Gastrocnemius medialis (tissue), 4 donors: ENCODE data around the gene DTNBP1. TPM values are rescaled to one million over a fixed set of nuclear protein-coding genes. Genes with fewer than 3 reads are reported as not detected.

Source experiments
- ATAC-seq, 2 donors: fragments of 150-250 bp; one replicate each; pipeline ENCODE4 v1.9.1; 2016
- DNase-seq, 2 donors: peaks; one replicate each; pipeline ENCODE4 v3.0.0-alpha.2; 2019
- H3K27ac ChIP-seq, 4 donors: fragments of 200-600 bp; sonication (generic); 1 replicate in 1 of 4; 2 replicates in 3 of 4; pipeline ENCODE4 v1.5.1; 2016 to 2018; ENCODE audit warnings: mild to moderate bottlenecking in 2 of 4, moderate library complexity in 1 of 4
- H3K27me3 ChIP-seq, 3 donors: fragments of 200-600 bp; sonication (generic) in 2 of 3; 1 replicate in 1 of 3; 2 replicates in 2 of 3; pipeline versions ENCODE4 v1.5.1 to v1.6.0; 2016 to 2019; ENCODE audit warnings: mild to moderate bottlenecking in 1 of 3, moderate library complexity in 1 of 3
- H3K36me3 ChIP-seq, 2 donors: fragments of 200-600 bp; sonication (generic) in 1 of 2; one replicate each; pipeline ENCODE4 v1.5.1; 2017 to 2018
- H3K4me1 ChIP-seq, 2 donors: fragments of 200-600 bp; sonication (generic) in 1 of 2; one replicate each; pipeline ENCODE4 v1.5.1; 2016 to 2017; ENCODE audit warnings: mild to moderate bottlenecking in 2 of 2
- H3K4me3 ChIP-seq, 4 donors: fragments of 200-600 bp; sonication (generic) in 3 of 4; 1 replicate in 1 of 4; 2 replicates in 3 of 4; pipeline ENCODE4 v1.5.1; 2016 to 2019; ENCODE audit warnings: mild to moderate bottlenecking in 2 of 4
- H3K9me3 ChIP-seq, 3 donors: fragments of 200-600 bp; sonication (generic) in 2 of 3; 1 replicate in 1 of 3; 2 replicates in 2 of 3; pipeline ENCODE4 v1.5.1; 2016 to 2019
- POLR2A ChIP-seq, 2 donors: fragments of 450-650 bp; IDR thresholded peaks; one replicate each; pipeline ENCODE4 v1.6.1; 2017; ENCODE audit warnings: antibody characterized with exemption in 2 of 2, mild to moderate bottlenecking in 2 of 2, moderate library complexity in 2 of 2
- in situ Hi-C, 4 donors: fragments of 200-750 bp; cut with MboI; loops; one replicate each; pipeline versions ENCODE4 v1.15.0 to v1.8.0; 2017; ENCODE audit warnings: low sequenced_read_pairs in 4 of 4
- intact Hi-C: fragments of 100-400 bp; cut with DNase I; formaldehyde crosslinking; loops from one replicate; pipeline ENCODE4 v1.15.1; 2023; ENCODE audit warnings: low total_unique reads
- total RNA-seq, 4 donors: library from RNA; depleted of rRNA; stranded (reverse); fragments of >200 nt; gene quantifications; one replicate each; pipeline versions ENCODE4 v1.1.0 to v1.2.3, GENCODE V29; 2016
- TF ChIP-seq, protein P1 (sequence below), 5 experiments: fragments of 450-650 bp in 3 of 5; fragments of 200-600 bp in 2 of 5; sonication (generic) in 2 of 5; IDR thresholded peaks in 4 of 5; conservative IDR thresholded peaks in 1 of 5; 1 replicate in 4 of 5; 2 replicates in 1 of 5; pipeline ENCODE4 v1.5.1; 2016 to 2019; ENCODE audit warnings: antibody characterized with exemption in 5 of 5, mild to moderate bottlenecking in 3 of 5, moderate library complexity in 3 of 5

Gene DTNBP1
- total RNA-seq, 4 donors from 2014 or later, result 5.2 to 33.5 (median 12.5) TPM

DNA sequence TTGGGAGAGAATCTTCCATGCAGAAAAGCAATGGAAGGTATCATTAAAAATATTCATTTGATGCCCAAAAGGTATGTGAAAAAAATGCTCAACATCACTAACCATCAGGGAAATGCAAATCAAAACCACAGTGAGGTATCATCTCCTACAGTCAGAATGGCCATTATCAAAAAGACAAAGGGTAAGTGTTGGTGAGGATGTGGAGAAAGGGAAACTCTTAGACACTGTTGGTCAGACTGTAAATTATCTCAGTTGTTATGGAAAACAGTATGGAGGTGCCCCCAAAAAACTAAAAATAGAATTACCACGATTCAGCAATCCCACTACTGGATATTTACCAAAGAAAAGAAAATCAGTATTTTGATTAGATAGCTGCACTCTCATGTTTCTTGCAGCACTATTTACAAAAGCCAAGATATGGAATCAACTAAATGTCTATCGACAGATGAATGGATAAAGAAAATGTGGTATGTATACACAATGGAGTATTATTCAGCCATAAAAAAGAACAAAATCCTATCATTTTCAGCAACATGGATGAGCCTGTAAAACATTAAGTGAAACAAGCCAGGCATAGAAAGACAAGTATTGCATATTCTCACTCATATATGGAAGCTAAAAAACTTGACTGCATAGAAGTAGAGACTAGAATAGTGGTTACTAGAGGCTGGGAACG is 84.0 kb downstream of the DTNBP1 start:
- Histone ChIP-seq H3K27me3 (no peaks in the 10 kb centered on the region), H3K4me1 (peaks cover 0 to 3% of the 10 kb centered on the region in 2 donors), H3K4me3 (no peak overlapping the region), H3K27ac (no peak overlapping the region), H3K9me3 (no peaks in the 10 kb centered on the region), H3K36me3 (no peaks in the 10 kb centered on the region)
- no peak for ATAC-seq
- intact Hi-C loops, result no loop called here
- no peak for TF ChIP-seq POLR2A (IDR thresholded peaks at IDR 0.05)
- TF ChIP-seq, protein P1, sequence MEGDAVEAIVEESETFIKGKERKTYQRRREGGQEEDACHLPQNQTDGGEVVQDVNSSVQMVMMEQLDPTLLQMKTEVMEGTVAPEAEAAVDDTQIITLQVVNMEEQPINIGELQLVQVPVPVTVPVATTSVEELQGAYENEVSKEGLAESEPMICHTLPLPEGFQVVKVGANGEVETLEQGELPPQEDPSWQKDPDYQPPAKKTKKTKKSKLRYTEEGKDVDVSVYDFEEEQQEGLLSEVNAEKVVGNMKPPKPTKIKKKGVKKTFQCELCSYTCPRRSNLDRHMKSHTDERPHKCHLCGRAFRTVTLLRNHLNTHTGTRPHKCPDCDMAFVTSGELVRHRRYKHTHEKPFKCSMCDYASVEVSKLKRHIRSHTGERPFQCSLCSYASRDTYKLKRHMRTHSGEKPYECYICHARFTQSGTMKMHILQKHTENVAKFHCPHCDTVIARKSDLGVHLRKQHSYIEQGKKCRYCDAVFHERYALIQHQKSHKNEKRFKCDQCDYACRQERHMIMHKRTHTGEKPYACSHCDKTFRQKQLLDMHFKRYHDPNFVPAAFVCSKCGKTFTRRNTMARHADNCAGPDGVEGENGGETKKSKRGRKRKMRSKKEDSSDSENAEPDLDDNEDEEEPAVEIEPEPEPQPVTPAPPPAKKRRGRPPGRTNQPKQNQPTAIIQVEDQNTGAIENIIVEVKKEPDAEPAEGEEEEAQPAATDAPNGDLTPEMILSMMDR (IDR thresholded peaks at IDR 0.05 in 4 of 5, conservative IDR thresholded peaks at IDR 0.05 in 1 of 5), result no peak
- in situ Hi-C loops, result no loop called here
- no peak for DNase-seq

DNA sequence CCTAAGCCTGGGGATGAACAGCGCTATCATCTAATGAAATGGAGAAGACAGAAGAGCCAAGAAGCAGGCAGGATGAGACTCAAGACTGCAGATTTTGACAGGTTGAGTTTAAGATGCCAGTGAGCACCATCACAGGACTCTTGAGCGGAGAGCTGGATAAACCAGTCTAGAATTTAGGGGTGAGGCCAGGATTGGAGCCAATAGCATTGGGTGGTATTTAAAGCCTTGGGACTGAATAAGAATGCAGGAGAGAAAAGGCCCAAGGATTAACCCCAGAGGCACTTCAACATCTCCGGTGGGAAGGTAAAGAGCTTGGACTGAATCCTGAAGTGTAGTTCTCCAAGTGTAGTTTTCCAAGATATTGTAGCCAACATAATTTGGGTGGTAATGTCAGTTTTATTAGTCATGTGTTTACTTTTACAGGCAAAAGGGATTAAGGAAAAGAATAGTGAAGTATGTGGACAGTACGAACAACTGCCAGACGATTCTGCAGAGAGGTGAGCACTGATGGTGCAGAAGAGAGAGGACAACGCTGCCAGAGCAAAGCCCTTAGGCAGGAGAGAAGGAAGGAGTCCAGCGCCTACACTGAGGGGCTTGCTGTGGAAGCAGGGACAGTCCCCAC is 85.2 kb downstream of the DTNBP1 start:
- ATAC-seq (no peak), DNase-seq (no peak)
- no peaks in the 10 kb centered on the region for H3K36me3 ChIP-seq
- TF ChIP-seq, protein P1 (IDR thresholded peaks at IDR 0.05 in 4 of 5, conservative IDR thresholded peaks at IDR 0.05 in 1 of 5), result no peak
- TF ChIP-seq POLR2A (IDR thresholded peaks at IDR 0.05), result no peak
- no peak overlapping the region for H3K27ac ChIP-seq
- in situ Hi-C loops, result no loop called here
- no peak overlapping the region for H3K4me3 ChIP-seq
- intact Hi-C loops, result no loop called here
- no peaks in the 10 kb centered on the region for H3K9me3 ChIP-seq
- no peaks in the 10 kb centered on the region for H3K27me3 ChIP-seq
- H3K4me1 ChIP-seq, result peaks cover 0 to under 1% of the 10 kb centered on the region in 2 donors

DNA sequence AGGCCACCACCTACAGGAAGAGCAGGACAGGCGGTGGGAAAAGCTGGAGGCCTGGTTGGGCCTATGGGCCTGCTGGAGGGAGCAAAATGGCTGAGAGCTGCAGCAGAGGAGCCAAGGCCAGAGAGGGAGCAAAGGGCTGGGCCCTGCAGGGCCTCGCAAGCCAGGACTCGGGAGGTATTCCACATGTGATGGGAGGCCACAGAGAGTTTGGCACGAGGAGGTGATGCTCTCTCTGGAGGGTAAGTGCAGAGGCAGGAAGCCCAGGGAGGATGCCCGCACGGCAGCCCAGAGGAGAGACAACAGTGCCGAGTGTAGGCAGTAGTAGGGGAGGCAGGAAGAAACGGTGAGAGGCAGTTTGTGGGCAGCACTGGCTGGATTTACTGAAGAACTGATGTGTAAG is 85.7 kb downstream of the DTNBP1 start:
- Histone ChIP-seq H3K27me3 (no peaks in the 10 kb centered on the region), H3K4me1 (no peaks in the 10 kb centered on the region), H3K4me3 (no peak overlapping the region), H3K36me3 (no peaks in the 10 kb centered on the region), H3K27ac (no peak overlapping the region), H3K9me3 (no peaks in the 10 kb centered on the region)
- no peak for TF ChIP-seq POLR2A (IDR thresholded peaks at IDR 0.05)
- TF ChIP-seq, protein P1 (IDR thresholded peaks at IDR 0.05 in 4 of 5, conservative IDR thresholded peaks at IDR 0.05 in 1 of 5), result no peak
- ATAC-seq, result no peak
- intact Hi-C loops (no loop called here), in situ Hi-C loops (no loop called here)
- DNase-seq, result no peak

DNA sequence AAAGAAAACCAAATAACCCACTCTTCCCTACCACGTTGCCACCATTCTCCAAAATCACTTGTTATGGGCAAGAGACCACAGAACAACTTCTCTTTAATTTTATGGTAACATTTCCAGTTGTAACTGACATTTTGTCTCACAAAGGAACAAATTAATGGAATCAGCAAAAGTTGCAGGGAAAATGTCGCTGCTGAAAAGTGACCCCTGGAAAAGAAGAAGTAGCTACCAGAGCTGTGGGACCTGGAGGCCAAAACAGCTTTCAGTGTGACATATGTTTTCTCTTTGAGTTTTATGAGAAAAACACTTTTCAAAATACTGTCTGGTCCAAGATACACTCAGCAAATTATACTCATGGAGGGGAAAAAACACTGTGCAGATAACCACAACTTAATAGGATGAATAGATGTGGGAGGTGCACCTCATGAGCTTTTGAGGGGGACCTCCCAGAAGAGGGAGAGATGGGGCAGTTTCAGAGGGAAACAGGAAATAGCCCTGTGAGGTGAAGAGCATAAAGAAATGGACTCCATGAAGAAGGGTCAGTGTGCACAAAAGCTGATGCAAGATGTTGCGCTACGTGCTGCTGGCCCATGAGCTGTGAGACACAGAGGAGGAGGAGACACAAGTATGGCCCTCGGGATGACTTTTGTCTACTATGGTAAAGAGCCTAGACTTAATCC is 87.3 kb downstream of the DTNBP1 start:
- no peaks in the 10 kb centered on the region for H3K9me3 ChIP-seq
- intact Hi-C loops, result no loop called here
- H3K4me3 ChIP-seq, result no peak overlapping the region
- H3K36me3 ChIP-seq, result no peaks in the 10 kb centered on the region
- no peak overlapping the region for H3K27ac ChIP-seq
- in situ Hi-C loops, result no loop called here
- DNase-seq (no peak), ATAC-seq (no peak)
- H3K4me1 ChIP-seq, result no peaks in the 10 kb centered on the region
- no peak for TF ChIP-seq POLR2A (IDR thresholded peaks at IDR 0.05)
- TF ChIP-seq, protein P1 (IDR thresholded peaks at IDR 0.05 in 4 of 5, conservative IDR thresholded peaks at IDR 0.05 in 1 of 5), result no peak
- H3K27me3 ChIP-seq, result no peaks in the 10 kb centered on the region
